GM21528 (cell line): Measurements from ENCODE around the gene DUSP1.
"Not testable (repeated sequence)": the region's sequence is repeated elsewhere in the genome, so short reads cannot be mapped to it uniquely, and the experiment has no call there.

Experiments used
- ATAC-seq: cut with Tn5 transposase; IDR thresholded peaks from one replicate; pipeline ENCODE4 v1.9.1; 2021; ENCODE audit warnings: mild to moderate bottlenecking, moderate library complexity; ENCODE audit not compliant: unreplicated experiment, low FRiP score

DUSP1 gene, protein sequence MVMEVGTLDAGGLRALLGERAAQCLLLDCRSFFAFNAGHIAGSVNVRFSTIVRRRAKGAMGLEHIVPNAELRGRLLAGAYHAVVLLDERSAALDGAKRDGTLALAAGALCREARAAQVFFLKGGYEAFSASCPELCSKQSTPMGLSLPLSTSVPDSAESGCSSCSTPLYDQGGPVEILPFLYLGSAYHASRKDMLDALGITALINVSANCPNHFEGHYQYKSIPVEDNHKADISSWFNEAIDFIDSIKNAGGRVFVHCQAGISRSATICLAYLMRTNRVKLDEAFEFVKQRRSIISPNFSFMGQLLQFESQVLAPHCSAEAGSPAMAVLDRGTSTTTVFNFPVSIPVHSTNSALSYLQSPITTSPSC

GRCh38 chr5:172770675-172771438 lies at the start of gene DUSP1:
TSS of gene DUSP1 (minus strand) at chr5:172771195. CDS start at chr5:172770952, 243 bp downstream.
- ATAC-seq = peak; percentile 64

GRCh38 chr5:172820046-172820767 lies 49.2 kb upstream of the DUSP1 start:
- ATAC-seq = no peak

DNA sequence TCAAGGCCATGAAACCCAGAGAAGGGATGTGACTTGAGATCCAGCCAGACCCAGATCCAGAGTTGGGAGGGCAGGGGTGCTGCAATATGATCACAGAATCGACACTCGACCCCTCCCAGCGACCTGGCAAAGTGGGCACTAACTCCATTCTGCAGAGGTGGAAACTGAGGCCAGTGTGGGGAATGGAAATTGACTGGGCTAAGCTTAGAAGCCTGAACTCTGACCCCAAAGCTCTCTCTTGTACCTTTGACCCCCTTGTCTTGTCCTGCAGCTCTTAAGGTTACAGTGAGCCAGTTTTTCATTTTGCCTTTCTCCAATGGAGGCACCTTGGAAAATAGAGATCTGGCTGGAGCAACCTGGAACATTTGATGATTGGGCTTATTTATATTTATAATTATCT lies 48.6 kb upstream of the DUSP1 start:
- no peak for ATAC-seq

GRCh38 chr5:172818081-172818480 lies 47.1 kb upstream of the DUSP1 start:
- ATAC-seq = no peak

GRCh38 chr5:172817664-172818063 lies 46.7 kb upstream of the DUSP1 start:
- ATAC-seq = no peak

DNA sequence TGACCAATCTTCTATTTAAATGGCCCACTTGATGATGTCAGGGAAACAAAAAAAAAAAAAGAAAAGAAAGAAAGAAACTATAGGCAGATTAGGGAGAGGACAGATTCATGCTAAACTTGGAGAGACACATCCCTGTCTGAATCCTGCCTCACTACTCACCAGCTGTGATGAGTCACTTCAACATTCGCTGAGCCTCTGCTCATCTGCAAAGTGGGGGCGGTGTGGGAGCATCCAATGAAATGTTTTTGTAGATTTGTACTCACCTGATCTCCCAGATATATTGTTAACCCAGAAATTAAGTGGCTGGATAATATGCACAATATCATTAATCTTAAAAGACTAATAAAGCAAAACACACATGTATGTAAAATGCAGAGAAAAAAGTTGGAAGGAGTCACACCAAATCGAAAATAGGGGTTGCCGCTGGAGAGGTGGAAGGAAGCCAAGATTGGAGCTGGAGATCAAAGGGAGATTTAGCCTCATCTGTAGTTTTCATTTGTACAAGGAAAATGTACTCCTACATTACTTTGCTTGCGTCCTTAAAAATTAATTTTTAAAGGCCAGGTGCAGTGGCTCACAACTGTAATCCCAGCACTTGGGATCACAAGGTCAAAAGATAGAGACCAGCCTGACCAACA lies 46.0 kb upstream of the DUSP1 start:
- ATAC-seq = no peak

DNA sequence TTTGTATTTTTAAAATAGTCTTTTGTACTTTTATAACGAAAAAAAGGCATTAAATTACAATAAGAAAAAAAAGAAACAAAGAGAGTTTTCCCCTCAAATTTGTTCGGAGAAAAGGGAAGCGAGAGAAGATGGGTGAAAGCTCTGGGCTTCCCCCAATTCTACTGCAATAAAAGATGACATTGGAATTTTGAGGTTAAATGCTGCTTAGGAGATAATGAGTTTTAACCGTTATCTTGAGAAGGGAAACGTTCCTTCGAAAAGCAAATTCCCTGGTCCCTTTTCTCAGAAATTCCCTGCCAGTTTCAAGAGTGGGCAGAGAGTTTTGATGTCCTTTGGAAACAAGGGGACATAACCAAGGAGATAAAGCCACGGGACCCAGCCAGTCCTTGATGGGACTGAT lies 44.6 kb upstream of the DUSP1 start:
- ATAC-seq = no peak

GRCh38 chr5:172810996-172811395 lies 40.0 kb upstream of the DUSP1 start:
- not testable (repeated sequence) for ATAC-seq

DNA sequence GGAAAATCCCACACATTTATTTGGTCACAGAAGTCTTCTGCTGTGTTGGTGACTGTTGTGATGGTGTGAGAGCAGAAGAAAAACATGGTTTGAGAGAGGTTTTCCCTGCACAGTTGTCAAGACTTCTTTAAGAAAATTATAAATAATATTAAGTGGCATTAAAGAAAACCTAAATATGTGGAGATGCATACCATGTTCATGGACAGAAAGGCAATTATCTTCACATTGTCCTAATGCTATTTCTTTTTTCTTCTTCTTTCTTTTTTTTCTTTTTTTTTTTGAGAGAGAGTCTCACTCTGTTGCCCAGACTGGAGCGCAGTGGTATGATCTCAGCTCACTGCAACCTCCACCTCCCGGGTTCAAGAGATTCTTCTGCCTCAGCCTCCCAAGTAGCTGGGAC lies 38.8 kb upstream of the DUSP1 start:
- ATAC-seq = no peak

DNA sequence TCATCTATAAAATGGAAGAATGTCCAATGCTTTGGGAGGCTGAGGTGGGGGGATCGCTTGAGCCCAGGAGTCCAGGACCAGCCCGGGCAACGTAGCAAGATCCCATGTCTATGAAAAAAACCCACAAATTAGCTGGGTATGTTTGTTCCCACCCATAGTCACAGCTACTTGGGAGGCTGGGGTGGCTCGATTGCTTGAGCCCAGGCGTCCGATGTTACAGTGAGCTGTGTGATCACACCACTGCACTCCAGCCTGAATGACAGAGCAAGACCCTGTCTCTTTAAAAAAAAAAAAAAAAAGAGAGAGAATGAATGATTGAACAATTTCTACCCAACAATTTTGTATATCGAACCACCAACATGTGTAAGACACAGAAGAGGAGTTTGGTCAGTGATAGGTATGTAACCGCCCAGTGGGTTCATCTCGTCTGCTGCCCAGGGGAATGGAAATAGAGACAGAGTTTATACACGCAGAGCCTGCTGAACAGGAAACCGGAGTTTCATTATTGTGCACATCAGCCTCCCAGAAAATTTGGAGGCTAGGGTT lies 36.8 kb upstream of the DUSP1 start:
- no peak for ATAC-seq

DNA sequence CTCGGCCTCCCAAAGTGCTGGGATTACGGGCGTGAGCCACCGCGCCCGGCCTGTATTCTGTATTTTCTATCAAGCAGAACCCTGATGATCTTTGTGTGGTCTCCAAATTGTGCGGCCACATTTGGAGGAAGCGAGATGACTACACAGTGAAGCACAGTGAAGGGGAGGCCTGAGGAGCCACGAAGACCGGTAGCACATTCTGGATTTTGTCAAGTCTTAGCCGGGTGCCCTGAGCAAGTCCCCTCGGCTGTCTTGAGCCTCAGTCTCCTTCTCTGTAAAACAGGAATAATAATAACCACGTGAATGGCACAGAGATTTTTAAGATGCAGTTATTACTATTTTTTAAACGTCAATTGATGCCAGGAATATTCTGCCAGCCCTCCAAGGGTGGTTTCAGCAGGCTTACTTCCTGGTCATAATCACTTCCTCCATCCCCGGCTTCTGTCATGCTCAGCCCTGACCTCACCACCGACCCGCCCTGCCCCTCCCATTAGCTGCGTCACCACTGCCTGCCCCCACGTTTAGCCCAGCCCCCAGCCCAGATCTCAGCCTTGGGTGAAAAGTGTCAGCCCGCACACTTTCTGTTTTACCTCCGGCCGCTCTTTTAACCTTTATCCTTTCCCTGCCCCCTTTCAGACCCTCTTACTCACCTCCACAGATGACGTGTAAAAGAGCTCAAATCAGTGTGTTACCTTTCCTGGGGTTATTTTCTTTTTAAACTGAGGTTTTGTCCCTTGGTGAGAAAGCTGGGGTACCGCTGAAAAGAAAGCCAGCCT lies 36.1 kb upstream of the DUSP1 start:
- ATAC-seq = peak; percentile 88

GRCh38 chr5:172805736-172806255 lies 34.8 kb upstream of the DUSP1 start:
- no peak for ATAC-seq

DNA sequence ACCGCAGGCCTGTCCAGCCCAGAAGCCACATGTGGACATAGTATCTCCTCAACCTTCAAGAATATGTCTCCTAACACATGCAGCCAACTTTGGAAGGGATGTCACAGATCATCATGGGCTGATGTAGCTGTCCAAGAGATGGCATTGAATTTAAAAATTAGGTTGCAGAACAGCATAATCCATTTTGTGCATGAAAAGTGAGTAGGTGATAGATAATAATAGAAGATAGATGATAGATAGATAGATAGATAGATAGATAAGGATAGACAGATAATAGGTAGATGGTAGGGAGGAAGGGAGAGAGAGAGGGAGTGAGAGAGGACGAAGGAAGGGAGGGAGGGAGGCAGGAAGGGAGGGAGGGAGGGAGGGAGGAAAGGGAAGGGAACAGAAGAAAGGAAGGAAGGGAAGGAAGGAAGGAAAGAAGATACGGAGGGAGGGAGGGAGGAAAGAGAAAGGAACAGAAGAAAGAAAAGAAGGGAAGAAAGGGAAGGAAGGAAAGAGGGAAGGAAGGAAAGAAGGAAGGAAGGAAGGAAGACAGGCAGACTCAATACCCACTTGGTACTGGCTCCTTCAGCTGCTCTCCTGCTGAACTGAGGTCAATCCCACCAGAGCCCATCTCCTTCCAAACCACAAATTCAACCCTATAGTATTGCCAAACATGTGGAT lies 34.2 kb upstream of the DUSP1 start:
- no peak for ATAC-seq

- ATAC-seq = no peak
These were observed 31.7 kb upstream of the DUSP1 start for GRCh38 chr5:172802567-172803176.

- ATAC-seq = no peak
These were observed 31.1 kb upstream of the DUSP1 start for GRCh38 chr5:172802112-172802511.

- ATAC-seq = no peak
These were observed 30.2 kb upstream of the DUSP1 start for GRCh38 chr5:172801179-172801671.

- ATAC-seq = no peak
These were observed 29.1 kb upstream of the DUSP1 start for GRCh38 chr5:172800088-172800551.

DNA sequence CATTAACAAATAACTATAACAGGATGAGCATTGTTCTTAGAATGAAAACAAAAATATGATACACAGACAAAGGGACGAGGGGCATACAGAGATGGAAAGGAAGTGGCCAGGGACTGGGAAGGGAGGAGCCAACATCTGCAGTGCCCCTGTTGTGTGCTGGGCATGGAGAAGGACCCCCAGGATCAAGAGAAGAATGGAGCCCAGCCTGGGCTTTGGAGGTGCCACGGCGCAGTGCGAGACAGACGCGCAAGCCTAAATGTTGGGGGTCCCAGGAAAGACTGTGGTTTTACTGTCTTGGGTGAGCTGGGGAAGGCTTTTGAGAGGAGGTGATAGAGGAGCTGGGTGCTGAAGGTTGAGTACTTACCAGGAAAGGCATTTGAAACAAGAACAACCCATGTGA lies 28.4 kb upstream of the DUSP1 start:
- ATAC-seq = no peak
